OCI-LY1 (cell line): ENCODE data around the gene MAP3K14.

Source experiments
- H2AFZ ChIP-seq: fragments of 200-600 bp; sonication (generic), shearing (Covaris generic); 2 replicates; pipeline ENCODE4 v1.6.0; 2014; ENCODE audit warnings: antibody characterized with exemption, mild to moderate bottlenecking, low read length
- H3F3A ChIP-seq: fragments of 200-600 bp; sonication (generic), shearing (Covaris generic); 2 replicates; pipeline ENCODE4 v1.6.0; 2014; ENCODE audit warnings: mild to moderate bottlenecking, antibody characterized with exemption, low read length, moderate library complexity; ENCODE audit not compliant: insufficient read depth
- H3K27ac ChIP-seq: fragments of 200-600 bp; sonication (generic); 2 replicates; pipeline ENCODE4 v1.5.1; 2014; ENCODE audit warnings: low read length, mixed run types, mild to moderate bottlenecking, low read depth; ENCODE audit not compliant: poor library complexity, severe bottlenecking
- H3K27me3 ChIP-seq: fragments of 200-600 bp; sonication (generic); 2 replicates; pipeline ENCODE4 v1.6.0; 2014; ENCODE audit warnings: antibody characterized with exemption, mild to moderate bottlenecking, low read length, moderate library complexity; ENCODE audit not compliant: insufficient read depth
- H3K36me3 ChIP-seq: fragments of 200-600 bp; sonication (generic); 2 replicates; pipeline ENCODE4 v1.6.1; 2014; ENCODE audit warnings: mild to moderate bottlenecking, antibody characterized with exemption, low read length, moderate library complexity, mixed read lengths; ENCODE audit not compliant: insufficient read depth
- H3K4me1 ChIP-seq: fragments of 200-600 bp; sonication (generic); 2 replicates; pipeline ENCODE4 v1.5.1; 2014; ENCODE audit warnings: mild to moderate bottlenecking, low read length, moderate library complexity; ENCODE audit not compliant: insufficient read depth, severe bottlenecking
- H3K4me2 ChIP-seq: fragments of 200-600 bp; sonication (generic), shearing (Covaris generic); 2 replicates; pipeline ENCODE4 v1.6.1; 2014; ENCODE audit warnings: low read length
- H3K4me3 ChIP-seq: fragments of 200-600 bp; sonication (generic); 2 replicates; pipeline ENCODE4 v1.5.1; 2014; ENCODE audit warnings: low read length, low read depth, mild to moderate bottlenecking, mixed read lengths; ENCODE audit not compliant: poor library complexity, severe bottlenecking
- H3K79me2 ChIP-seq: fragments of 200-600 bp; shearing (Covaris generic); 2 replicates; pipeline ENCODE4 v1.6.1; 2016; ENCODE audit warnings: mixed run types, low read length, mixed read lengths; ENCODE audit not compliant: insufficient read depth
- H3K9ac ChIP-seq: fragments of 200-600 bp; sonication (generic), shearing (Covaris generic); 2 replicates; pipeline ENCODE4 v1.6.1; 2014; ENCODE audit warnings: mild to moderate bottlenecking, low read length, mixed read lengths
- H3K9me2 ChIP-seq: fragments of 200-600 bp; sonication (generic), shearing (Covaris generic); 2 replicates; pipeline ENCODE4 v1.6.1; 2014; ENCODE audit warnings: low read depth, mild to moderate bottlenecking, low read length, mixed read lengths
- H3K9me3 ChIP-seq: fragments of 200-600 bp; shearing (Covaris generic); 2 replicates; pipeline ENCODE4 v1.6.1; 2014; ENCODE audit warnings: low read length, mixed read lengths
- H4K20me1 ChIP-seq: fragments of 200-600 bp; sonication (generic), shearing (Covaris generic); 2 replicates; pipeline ENCODE4 v1.6.0; 2016; ENCODE audit warnings: mild to moderate bottlenecking, low read length; ENCODE audit not compliant: insufficient read depth
- EZH2 ChIP-seq: fragments of 200-600 bp; sonication (generic), shearing (Covaris generic); IDR thresholded peaks from 2 replicates; pipeline ENCODE4 v1.8.0; 2017; ENCODE audit warnings: borderline replicate concordance, mixed run types, mild to moderate bottlenecking, antibody characterized with exemption, low read length, moderate library complexity, mixed read lengths
- TF ChIP-seq, protein P1 (sequence below): fragments of 200-600 bp; sonication (generic), shearing (Covaris generic); IDR thresholded peaks from 2 replicates; pipeline ENCODE4 v1.5.1; 2017; ENCODE audit warnings: mild to moderate bottlenecking, antibody characterized with exemption, low read length, moderate library complexity, mixed read lengths

MAP3K14 gene

DNA sequence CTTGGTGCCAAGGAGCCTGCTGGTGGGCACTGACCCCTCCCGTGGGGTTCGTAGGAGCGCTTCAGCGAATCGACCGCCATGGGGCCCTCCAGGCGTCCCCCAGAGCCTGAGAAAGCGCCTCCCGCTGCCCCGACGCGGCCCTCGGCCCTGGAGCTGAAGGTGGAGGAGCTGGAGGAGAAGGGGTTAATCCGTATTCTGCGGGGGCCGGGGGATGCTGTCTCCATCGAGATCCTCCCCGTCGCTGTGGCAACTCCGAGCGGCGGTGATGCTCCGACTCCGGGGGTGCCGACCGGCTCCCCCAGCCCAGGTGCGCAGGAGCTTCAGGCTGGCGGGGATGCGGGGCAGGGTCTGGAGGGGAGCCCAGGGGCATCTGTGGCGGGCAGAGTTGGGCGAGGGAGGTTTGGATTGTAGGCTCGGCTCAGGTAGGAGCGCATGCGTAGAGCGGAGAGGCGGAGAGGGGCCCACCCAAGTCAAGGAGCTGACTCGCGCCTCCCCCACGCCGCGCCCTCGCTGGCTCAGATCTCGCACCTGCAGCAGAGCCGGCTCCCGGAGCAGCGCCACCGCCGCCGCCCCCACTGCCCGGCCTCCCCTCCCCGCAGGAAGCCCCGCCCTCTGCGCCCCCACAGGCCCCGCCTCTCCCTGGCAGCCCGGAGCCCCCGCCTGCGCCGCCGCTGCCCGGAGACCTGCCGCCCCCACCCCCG, 75.3 kb downstream of the MAP3K14 start:
- Histone ChIP-seq H3K9ac (no peak overlapping the region), H3F3A (no peaks in the 10 kb centered on the region), H3K4me1 (peaks cover 2% of the 10 kb centered on the region), H3K36me3 (peaks cover 16% of the 10 kb centered on the region; the same call in 1 of the 2 replicates), H2AFZ (no peak overlapping the region), H3K27me3 (no peaks in the 10 kb centered on the region), H3K4me2 (no peak overlapping the region), H3K79me2 (no peaks in the 10 kb centered on the region), H3K4me3 (no peak overlapping the region), H3K9me2 (no peaks in the 10 kb centered on the region), H4K20me1 (no peaks in the 10 kb centered on the region), H3K9me3 (no peaks in the 10 kb centered on the region), H3K27ac (no peak overlapping the region)
- TF ChIP-seq EZH2 = no peak
- TF ChIP-seq, protein P1, sequence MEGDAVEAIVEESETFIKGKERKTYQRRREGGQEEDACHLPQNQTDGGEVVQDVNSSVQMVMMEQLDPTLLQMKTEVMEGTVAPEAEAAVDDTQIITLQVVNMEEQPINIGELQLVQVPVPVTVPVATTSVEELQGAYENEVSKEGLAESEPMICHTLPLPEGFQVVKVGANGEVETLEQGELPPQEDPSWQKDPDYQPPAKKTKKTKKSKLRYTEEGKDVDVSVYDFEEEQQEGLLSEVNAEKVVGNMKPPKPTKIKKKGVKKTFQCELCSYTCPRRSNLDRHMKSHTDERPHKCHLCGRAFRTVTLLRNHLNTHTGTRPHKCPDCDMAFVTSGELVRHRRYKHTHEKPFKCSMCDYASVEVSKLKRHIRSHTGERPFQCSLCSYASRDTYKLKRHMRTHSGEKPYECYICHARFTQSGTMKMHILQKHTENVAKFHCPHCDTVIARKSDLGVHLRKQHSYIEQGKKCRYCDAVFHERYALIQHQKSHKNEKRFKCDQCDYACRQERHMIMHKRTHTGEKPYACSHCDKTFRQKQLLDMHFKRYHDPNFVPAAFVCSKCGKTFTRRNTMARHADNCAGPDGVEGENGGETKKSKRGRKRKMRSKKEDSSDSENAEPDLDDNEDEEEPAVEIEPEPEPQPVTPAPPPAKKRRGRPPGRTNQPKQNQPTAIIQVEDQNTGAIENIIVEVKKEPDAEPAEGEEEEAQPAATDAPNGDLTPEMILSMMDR = no peak

- no peak overlapping the region for H3K9ac ChIP-seq
- no peaks in the 10 kb centered on the region for H3K4me1 ChIP-seq
- no peak for TF ChIP-seq EZH2
- TF ChIP-seq, protein P1 = no peak
Observed at GRCh38 chr17:45240905-45241327, 75.9 kb downstream of the MAP3K14 start.

DNA sequence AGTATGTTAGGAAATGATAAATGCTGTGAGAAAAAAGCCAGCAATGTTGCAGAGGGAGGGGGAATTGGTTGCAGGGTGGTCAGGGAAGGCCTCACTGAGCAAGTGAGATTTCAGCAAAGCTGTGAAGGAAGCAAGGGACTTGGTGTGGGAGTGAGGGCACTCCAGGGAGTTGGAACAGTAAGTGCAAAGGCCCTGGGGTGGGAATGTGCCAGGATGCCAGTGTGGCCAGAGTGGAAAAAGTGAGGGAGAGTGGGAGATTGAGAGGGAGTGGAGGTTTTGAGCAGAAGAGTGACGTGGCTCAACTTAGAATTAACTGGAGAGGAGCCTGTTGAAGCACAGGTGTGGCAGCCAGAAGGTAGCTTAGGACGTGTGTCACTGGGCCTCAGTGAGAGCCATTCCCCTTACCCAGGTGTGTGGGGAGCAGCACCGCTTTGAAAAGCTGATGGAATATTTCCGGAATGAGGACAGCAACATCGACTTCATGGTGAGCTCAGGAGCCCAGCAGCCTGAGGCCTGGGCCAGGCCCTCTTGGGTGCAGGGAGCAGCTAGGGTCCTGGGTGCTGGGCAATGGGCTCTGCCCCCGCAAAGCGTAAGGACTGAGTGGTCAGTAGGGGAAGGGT, 78.6 kb downstream of the MAP3K14 start:
- Histone ChIP-seq H3K27me3 (no peaks in the 10 kb centered on the region), H3F3A (no peaks in the 10 kb centered on the region), H3K4me3 (no peak overlapping the region), H3K36me3 (peaks cover 7% of the 10 kb centered on the region; the same call in 1 of the 2 replicates), H3K9me3 (no peaks in the 10 kb centered on the region), H3K79me2 (no peaks in the 10 kb centered on the region), H3K9me2 (no peaks in the 10 kb centered on the region), H3K4me1 (no peaks in the 10 kb centered on the region), H3K4me2 (no peak overlapping the region), H2AFZ (no peak overlapping the region), H3K27ac (no peak overlapping the region), H3K9ac (no peak overlapping the region), H4K20me1 (no peaks in the 10 kb centered on the region)
- no peak for TF ChIP-seq EZH2
- TF ChIP-seq, protein P1 = no peak

More at GRCh38 chr17:45240905-45241327, 75.9 kb downstream of the MAP3K14 start:
- Histone ChIP-seq H3K27ac (no peak overlapping the region), H3K9me2 (no peaks in the 10 kb centered on the region), H4K20me1 (no peaks in the 10 kb centered on the region), H3K27me3 (no peaks in the 10 kb centered on the region), H3K4me2 (no peak overlapping the region), H3K9me3 (no peaks in the 10 kb centered on the region), H3K36me3 (peaks cover 16% of the 10 kb centered on the region; the same call in 1 of the 2 replicates), H3K4me3 (no peak overlapping the region), H2AFZ (no peak overlapping the region), H3K79me2 (no peaks in the 10 kb centered on the region), H3F3A (no peaks in the 10 kb centered on the region)
